Ureter (tissue), 1 donor: ENCODE data around the gene WNT9B. TPM values are rescaled to one million over a fixed set of nuclear protein-coding genes. Genes with fewer than 3 reads are reported as not detected.

ENCODE experiments used
- DNase-seq: peaks from one replicate; pipeline ENCODE4 v3.0.0-alpha.2; 2020; ENCODE audit warnings: low spot score
- total RNA-seq: library from RNA; stranded (reverse); gene quantifications from one replicate; pipeline ENCODE4 v1.2.4, GENCODE V29; 2023
- donor health status: DM: yes; HTN: yes; CAD: no.

Gene WNT9B
- total RNA-seq, 1 donor from 2014 or later = 1.1 TPM

DNA sequence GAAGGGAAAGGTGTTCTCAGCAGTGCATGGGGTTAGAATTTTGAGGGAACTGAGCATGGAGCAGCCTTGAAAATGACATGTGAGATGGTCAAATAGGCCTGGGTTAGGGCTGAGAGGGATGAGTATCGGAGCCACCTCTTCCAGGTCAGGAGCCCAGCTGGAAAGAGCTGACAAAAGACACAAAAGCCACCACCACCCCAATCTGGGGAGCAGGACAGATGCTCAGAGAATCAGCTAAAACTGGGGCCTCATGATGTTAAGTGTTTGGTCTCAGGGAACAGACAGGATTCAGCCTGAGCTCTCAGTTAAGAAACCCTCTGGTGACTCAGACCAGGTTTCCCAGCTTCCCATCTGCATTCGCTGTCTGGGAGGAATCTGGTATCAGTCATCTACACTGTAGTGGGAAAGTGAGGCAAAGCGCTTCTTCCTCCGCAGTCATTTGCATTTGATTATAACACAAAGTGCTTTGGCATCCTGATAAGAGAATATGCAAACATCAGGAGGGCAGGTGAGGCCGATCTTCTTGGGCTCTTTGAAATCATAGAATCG, 2.6 kb downstream of the WNT9B start:
- no peak for DNase-seq

DNA sequence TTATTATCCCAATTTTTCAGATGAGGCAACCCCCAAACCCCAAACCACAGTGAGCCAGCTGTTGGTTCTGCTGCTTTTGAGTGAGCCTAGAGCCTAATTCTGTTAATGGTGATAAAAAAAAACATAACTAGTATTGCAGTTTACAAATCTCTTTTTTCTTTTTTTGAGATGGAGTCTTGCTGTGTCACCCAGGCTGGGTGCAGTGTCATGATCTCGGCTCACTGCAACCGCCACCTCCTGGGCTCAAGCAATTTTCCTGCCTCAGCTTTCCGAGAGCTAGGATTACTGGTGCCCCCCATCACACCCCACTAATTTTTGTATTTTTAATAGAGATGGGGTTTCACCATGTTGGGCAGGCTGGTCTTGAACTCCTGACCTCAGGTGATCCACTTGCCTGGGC, 3.1 kb downstream of the WNT9B start:
- DNase-seq = no peak

DNA sequence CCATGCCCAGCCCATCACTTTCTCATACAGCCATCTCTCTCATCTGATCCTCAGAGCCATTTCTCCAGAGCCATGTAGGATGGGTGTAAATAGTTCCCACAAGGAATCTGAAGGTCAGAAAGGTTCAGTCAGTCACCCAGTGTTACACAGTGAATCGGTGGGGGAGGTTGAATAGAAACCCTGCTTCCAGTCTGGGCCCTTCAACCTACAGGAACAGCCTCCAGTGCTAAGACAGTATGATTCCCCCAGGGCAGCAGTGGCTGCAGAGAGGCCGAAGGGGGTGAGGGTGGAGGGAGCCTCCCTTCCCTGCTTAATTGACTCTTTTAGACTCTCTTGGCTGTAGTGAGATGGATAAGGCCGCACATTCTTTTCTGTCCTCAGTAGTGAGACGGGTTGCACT, 3.6 kb downstream of the WNT9B start:
- no peak for DNase-seq

DNA sequence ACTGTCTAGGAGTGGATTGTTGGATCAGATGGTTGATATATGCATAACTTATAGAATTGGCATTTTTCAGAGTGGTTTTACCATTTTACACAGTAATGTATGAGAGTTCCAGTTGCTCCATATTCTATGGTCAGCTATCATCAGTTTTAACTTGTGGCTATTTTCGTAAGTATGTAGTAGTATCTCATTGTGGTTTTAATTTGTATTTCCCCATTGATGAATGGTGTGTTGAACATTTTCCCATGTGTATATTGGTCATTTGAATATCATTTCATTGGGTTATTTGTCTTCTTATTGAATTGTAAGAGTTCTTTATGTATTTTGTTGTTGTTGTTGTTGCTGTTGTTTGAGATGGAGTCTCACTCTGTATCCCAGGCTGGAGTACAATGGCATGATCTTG, 6.2 kb downstream of the WNT9B start:
- DNase-seq = no peak

DNA sequence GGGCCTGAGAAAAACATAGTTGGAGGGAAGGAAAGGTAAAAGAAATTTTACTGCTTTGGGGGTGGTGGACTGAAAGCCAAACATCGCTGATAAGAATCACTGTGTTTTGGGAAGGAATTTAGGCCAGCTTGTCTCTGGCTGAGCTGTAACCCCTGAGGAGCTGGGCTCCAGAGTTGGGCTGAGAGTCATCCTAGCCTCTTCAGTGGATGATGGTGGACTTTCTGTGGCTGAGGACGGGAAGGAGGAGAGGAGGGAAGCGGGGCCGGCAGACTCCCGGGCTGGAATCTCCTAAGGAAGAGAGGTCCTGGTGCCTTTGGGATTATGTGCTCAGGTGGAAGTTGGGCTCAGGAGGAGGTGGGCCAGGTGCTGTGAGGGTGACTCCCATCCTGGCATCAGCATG, 8.6 kb downstream of the WNT9B start:
- DNase-seq = no peak

DNA sequence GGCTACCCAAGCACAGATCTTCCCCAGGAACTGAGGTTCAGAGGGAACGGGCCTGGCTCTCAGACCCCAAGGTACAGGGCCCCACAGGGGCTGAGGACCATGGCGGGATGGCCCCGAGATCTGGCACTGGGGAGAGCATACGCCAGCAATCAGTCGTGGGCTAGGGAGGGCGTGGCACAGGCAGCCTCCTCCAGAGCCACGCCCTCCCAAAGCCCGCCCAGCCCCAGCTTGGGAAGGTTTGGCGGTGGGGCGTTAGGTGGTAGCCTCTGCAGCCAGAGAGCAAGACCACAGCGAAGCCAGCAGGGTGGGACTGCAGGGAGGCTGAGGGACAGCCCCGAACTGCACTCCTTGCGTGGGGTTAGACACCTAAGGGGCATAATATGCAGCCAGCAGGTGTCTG, 11.6 kb downstream of the WNT9B start:
- DNase-seq = no peak

DNA sequence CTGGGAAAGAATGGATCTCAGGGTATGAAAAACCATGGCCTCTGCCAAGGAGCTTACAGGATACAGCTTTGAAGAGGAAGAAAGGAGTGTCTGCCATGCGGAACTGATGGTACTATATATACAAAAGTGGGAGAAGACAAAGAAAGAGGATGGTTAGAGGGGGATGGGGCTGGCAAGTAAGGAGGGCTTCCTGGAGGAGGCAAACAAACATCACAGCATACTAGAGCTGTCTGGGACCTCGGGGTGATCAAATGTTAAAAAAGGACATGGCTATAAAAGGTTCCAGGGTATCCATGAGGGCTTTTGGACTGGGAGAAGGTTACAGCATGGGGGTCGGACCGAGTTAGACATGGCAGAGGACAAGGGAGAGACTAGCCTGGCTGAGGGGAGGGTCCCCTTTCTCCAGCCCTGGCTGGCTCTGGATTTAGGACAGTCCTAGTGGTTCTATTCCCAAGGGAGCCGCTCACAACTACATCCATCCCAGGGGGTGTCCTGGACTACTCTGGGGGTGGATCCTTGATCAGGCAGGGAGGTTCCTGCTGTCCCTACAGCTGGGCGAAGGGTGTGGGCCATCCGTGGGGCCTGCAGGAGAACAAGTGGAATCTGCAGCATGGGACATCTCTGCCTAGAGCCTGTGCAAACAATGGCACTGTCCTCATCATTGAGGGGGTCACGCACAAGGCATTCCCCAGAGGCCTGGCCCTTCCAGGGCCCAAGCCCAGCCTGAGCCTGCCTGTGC, 12.2 kb downstream of the WNT9B start:
- no peak for DNase-seq

DNA sequence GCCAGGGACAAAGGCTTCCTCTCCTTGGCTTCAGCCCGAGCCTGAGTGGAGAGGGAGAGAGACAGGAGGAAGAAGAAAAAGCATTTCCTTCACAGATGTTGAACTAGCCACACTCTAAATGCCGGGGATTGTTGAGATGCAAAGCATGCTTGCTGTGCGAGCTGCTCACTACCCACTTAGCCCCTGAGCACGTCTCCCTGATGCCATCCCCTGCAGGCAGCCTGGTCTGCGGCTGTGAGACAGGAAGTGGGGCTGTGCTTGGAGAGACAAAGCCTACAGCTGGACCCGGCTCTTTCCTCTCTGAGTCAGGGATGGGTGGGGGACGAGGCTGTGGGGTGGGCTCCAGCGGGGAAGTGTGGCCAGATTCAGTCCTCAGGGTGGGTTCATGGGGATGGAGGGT, 13.7 kb downstream of the WNT9B start:
- DNase-seq = no peak

DNA sequence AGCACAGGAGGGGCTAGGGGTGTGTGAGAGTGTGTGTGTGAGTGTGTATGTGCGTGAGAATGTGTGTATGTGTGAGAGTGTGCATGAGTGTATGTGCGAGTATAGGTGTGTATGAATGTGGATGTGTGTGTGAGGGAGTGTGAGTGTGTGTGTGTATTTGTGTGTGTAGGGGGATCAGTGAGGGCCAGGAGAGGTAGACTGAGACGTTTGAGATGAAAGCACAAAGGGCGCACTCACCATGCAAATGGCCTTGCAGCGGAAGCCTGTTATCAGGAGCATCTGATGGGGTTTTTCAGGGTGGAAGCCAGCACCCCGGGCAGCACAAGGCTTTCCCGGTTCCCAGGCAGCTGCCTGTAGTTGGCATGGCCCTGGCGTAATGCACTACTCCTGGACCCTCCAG, 14.9 kb downstream of the WNT9B start:
- no peak for DNase-seq

DNA sequence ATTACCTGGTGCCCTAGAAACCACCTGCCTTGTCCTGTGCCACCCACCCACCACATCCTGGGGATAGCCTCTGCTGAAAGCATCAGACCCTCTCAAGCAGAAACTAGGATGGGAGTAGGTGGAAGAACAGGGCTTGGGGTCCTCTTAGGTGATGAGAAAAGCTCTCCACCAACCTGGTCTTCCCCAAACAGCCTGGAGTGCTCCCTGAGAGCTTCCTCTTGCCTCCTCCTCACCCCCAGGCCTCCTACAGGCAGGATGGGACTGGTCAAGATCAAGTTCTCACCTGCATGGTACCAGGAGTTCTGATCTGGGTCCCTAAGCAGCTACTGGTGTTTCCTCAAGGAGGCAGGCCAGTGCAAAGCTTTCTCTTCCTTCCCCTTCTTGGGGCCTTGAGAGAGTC, 15.4 kb downstream of the WNT9B start:
- DNase-seq = no peak

DNA sequence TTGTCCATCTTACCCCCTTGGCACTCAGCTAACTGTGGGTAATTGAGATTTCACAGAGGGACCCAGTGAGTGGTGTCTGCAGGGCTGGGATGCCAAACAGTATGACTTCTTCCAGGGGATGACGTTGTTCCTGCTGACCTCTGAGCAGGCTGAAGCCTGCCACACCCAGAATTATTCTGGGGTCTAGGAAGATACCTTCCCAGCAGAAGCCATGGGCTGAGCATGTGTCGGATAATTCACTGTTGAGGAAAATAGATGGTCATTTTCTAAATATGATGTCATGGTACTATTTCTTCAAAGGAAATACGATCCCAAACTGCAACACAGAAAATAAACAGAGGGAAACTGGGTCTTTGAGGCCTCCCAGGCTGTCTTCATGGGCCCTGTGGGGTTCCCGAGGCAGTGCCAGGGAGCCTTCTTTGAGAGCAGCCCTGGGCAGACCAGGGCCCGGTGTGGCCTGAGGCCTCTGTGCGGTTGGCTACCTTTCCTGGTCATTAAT, 17.4 kb downstream of the WNT9B start:
- DNase-seq = no peak

DNA sequence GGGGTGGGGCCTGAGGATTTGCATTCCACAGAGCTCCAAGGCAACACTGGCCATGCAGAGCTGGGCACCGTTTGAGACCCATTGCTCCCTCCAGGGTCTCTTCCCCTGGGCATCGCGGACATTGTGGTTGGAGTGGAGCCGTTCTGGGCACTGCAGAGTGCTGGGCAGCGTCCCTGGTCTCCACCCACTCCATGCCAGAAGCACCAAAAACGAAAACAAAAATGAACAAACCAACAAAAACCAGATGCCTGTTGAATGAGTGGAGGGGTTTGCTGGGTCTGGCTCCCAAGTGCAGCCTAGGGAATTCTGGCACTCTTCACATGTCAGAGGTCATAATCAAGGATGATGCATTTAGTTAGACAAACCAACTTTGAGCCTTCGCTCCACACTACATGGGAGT, 17.9 kb downstream of the WNT9B start:
- no peak for DNase-seq

DNA sequence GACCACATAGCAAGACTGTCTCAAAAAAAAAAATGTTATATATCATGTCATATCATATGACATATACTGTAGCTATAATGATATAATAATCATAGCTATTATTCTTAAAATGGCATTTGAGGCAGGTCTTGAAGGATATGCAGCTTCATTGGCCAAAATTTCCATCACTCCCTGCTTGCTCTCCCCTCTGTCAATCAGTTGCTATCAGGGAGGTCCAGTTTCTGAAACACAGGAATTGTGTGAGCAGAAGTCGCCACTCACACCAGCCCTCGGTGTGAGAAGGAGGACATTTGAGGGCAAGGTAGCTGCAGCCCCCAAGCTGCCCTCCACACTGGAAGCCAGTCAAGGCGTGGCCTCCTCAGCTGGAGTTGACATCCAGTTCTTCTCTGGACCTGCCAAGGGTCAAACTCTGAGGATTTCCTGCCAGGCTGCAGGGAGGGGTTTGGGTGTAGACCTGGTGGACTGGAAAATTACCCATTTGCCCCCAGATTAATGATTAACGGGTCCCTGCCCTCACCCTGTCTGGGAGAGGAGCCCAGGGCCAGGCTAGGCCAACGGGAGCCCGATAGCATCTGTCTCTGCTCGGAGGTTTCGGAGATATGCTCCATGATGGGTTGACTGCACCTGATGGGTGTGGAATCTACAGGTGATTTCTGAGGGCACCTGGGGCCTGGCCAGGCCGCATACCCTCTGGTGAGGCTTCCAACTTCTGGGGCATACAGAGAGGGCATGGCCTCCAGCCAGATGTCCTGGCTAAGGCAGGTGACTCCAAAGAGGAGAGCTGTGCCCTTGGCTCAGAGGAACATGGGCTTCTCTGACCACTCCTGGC, 18.8 kb downstream of the WNT9B start:
- DNase-seq = no peak

DNA sequence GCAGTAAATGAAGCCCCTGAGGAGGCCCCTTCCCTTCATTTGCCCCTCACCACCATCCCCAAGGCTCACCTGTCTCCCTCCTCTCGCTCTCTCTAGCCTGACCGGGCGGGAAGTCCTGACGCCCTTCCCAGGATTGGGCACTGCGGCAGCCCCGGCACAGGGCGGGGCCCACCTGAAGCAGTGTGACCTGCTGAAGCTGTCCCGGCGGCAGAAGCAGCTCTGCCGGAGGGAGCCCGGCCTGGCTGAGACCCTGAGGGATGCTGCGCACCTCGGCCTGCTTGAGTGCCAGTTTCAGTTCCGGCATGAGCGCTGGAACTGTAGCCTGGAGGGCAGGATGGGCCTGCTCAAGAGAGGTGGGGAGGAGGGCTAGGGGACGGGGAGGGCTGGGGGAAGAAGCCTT, 21.0 kb downstream of the WNT9B start:
- DNase-seq = no peak

DNA sequence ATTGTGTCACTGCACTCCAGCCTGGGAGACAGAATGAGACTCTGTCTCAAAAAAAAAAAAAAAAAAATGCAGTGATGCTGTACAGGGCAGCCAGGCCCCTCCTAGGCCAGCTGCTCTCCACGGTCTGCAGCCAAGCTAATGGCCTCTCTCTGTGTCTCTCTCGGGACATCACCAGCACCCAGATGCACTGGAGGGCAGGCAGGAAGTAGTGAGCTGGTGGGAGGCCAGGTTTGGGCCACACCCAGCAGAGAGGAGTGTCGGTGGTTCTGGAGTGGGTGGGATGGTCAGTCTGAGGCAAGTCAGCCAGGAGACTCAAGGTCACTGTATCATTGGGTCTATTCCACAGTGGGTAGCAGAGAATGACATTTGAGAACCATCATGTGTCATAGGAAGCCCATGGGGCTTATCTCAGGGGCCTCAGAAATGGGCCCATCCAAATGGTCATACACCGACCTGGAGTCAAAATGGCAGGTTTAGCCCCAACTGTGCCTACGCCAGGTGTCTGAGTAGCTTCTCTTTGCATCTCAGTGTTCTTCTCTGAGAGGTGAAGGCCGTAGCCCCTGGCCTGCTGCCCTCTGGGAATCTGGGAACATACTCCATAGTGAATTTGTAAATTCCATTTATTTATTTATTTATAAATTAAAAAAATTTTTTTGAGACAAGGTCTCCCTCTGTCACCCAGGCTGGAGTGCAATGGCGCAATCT, 22.7 kb downstream of the WNT9B start:
- DNase-seq = no peak

DNA sequence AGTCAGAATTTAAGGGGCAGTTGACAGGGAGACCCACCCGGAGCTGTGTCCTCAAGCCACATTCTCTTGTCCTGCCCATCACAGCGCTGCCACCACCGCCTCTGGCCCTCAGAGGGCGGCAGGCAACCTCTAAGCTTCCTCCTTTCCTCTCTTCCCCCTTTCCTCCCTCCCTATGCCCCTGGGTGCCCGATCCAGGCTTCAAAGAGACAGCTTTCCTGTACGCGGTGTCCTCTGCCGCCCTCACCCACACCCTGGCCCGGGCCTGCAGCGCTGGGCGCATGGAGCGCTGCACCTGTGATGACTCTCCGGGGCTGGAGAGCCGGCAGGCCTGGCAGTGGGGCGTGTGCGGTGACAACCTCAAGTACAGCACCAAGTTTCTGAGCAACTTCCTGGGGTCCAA, 23.5 kb downstream of the WNT9B start:
- DNase-seq = no peak

DNA sequence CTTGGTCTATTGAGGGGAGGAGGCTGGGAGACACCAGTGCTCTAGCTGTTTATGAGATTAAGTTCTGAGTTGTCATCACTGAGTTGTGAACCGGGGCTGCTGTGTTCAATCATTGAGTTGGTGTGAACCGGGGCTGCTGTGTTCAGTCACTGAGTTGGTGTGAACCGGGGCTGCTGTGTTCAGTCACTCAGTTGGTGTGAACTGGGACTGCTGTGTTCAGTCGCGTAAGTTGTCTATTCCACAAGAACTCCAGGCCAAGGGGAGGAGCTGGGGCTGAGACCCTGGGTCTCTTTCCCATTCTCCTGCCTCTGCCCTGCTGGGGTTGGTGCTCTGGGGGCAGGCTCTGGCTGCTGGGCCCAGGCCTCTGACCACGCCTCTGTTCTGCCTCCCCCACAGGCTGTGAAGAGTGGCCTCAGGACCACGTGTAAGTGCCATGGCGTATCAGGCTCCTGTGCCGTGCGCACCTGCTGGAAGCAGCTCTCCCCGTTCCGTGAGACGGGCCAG, 24.5 kb downstream of the WNT9B start:
- DNase-seq = no peak

DNA sequence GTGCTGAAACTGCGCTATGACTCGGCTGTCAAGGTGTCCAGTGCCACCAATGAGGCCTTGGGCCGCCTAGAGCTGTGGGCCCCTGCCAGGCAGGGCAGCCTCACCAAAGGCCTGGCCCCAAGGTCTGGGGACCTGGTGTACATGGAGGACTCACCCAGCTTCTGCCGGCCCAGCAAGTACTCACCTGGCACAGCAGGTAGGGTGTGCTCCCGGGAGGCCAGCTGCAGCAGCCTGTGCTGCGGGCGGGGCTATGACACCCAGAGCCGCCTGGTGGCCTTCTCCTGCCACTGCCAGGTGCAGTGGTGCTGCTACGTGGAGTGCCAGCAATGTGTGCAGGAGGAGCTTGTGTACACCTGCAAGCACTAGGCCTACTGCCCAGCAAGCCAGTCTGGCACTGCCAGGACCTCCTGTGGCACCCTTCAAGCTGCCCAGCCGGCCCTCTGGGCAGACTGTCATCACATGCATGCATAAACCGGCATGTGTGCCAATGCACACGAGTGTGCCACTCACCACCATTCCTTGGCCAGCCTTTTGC, 25.0 kb downstream of the WNT9B start:
- peak; percentile 58 for DNase-seq

DNA sequence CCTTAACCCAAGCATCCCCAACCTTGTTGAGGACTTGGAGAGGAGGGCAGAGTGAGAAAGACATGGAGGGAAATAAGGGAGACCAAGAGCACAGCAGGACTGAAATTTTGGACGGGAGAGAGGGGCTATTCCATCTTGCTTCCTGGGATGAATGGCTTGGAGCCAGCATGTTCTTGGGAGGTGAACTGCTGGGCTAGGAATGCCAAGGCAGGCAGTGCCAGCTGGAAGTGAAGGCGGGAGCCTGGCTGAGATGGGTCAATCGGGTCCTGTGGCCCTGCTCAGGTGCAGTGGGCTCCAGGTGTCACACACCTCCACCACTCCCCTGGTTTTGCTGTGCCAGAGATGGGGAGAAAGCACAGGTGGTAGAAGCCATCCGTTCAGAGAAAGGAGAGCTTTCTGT, 25.5 kb downstream of the WNT9B start:
- no peak for DNase-seq

DNA sequence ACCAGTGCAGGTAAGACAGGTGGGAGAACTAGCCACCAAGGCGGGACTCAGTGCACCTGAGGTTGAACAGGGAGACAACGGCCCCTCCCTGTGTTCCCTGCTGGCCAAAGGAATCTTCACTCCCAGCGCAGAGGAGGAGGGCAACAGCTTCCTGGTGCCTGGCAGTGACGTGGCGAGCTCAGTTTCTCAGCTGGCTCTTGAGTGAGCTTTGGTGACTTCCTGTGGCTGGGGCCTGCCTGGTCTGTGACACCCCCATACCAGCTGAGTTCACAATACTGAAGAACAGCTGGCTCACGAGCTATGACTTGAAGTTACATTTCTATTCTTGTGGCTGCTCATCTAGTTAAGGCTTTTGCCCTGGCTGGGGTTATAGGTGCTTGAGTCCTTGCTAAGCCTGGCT, 26.1 kb downstream of the WNT9B start:
- no peak for DNase-seq

DNA sequence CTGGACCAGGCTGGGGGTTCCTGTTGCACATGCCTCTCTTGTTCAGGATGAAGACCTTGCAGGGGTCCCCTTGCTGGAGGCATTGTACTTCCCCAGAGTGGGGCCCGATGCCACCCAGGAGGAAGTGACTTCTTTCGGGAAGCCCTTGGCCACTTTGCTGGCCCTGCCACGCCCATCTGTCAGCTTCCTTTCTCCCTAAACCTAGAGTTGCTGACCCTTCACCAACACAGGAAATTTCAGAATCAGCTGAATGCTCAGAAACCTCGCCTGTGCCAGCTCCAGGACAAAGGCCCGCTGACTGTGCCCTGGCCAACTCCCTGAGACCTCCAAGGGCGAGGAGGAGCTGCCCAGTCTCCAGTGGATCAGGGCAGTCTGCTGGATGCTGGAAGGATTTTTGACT, 26.7 kb downstream of the WNT9B start:
- DNase-seq = no peak

DNA sequence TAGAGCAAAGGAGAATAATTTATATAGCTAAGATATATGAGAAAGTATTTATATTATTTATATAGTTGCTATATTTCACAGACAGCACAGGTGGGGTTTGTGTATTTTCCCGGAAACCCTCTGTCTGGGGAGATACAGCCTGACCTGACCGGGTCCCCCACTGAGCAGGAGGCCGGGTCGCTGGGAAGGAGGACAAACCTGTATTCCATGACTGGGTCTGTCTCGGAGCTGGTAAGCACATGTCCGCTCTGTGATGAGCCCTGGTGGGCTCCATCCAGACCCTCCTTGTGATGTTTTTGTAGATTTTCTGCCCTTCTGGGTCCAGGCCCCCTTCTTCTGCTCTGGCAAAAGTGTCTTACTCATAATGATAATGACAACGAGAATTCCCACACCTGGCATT, 27.7 kb downstream of the WNT9B start:
- no peak for DNase-seq
